ENCODE data around the gene SLC51B.

Gene SLC51B

GRCh38 chr15:65026756-65027155 lies 18.4 kb upstream of the SLC51B start:
- TF ChIP-seq CTCF (conservative IDR thresholded peaks at IDR 0.05; ENCODE audit: low read depth, low read length): no peak
- Histone ChIP-seq H3K27ac (no peak overlapping the region), H3K79me2 (ENCODE audit: insufficient read depth, low read depth) (no peaks in the 10 kb centered on the region; the same call in 1 of the 2 replicates), H3K9ac (no peak overlapping the region), H3K27me3 (ENCODE audit: insufficient read depth, low read depth) (no peaks in the 10 kb centered on the region), H3K36me3 (ENCODE audit: insufficient read depth) (no peaks in the 10 kb centered on the region; the same call in none of the 2 replicates), H3K4me2 (no peak overlapping the region), H3K4me3 (IDR thresholded peaks at IDR 0.05; ENCODE audit: insufficient read depth, low read depth, low read length) (no peak overlapping the region), H3K4me1 (ENCODE audit: low read depth, poor library complexity, severe bottlenecking) (peaks cover 12% of the 10 kb centered on the region), H4K20me1 (ENCODE audit: insufficient read depth) (no peaks in the 10 kb centered on the region), H2AFZ (ENCODE audit: low read depth) (no peak overlapping the region)

GRCh38 chr15:65027593-65027992 lies 17.6 kb upstream of the SLC51B start:
- Histone ChIP-seq H3K27me3 (ENCODE audit: insufficient read depth, low read depth) (no peaks in the 10 kb centered on the region), H3K4me3 (IDR thresholded peaks at IDR 0.05; ENCODE audit: insufficient read depth, low read depth, low read length) (no peak overlapping the region), H3K36me3 (ENCODE audit: insufficient read depth) (no peaks in the 10 kb centered on the region; the same call in none of the 2 replicates), H2AFZ (ENCODE audit: low read depth) (no peak overlapping the region), H4K20me1 (ENCODE audit: insufficient read depth) (no peaks in the 10 kb centered on the region), H3K79me2 (ENCODE audit: insufficient read depth, low read depth) (no peaks in the 10 kb centered on the region; the same call in 1 of the 2 replicates), H3K4me1 (ENCODE audit: low read depth, poor library complexity, severe bottlenecking) (peaks cover 12% of the 10 kb centered on the region), H3K9ac (no peak overlapping the region), H3K4me2 (no peak overlapping the region; the same call in 1 of the 2 replicates), H3K27ac (no peak overlapping the region)
- no peak for TF ChIP-seq CTCF (conservative IDR thresholded peaks at IDR 0.05; ENCODE audit: low read depth, low read length)

GRCh38 chr15:65028338-65028737 lies 16.8 kb upstream of the SLC51B start:
- Histone ChIP-seq H3K4me3 (IDR thresholded peaks at IDR 0.05; ENCODE audit: insufficient read depth, low read depth, low read length) (no peak overlapping the region), H3K27ac (no peak overlapping the region), H4K20me1 (ENCODE audit: insufficient read depth) (no peaks in the 10 kb centered on the region), H3K79me2 (ENCODE audit: insufficient read depth, low read depth) (no peaks in the 10 kb centered on the region; the same call in 1 of the 2 replicates), H3K4me1 (ENCODE audit: low read depth, poor library complexity, severe bottlenecking) (peaks cover 12% of the 10 kb centered on the region), H2AFZ (ENCODE audit: low read depth) (no peak overlapping the region), H3K27me3 (ENCODE audit: insufficient read depth, low read depth) (no peaks in the 10 kb centered on the region), H3K4me2 (peak overlapping the region; percentile 97), H3K36me3 (ENCODE audit: insufficient read depth) (no peaks in the 10 kb centered on the region; the same call in 1 of the 2 replicates), H3K9ac (no peak overlapping the region)
- TF ChIP-seq CTCF (conservative IDR thresholded peaks at IDR 0.05; ENCODE audit: low read depth, low read length): no peak

- TF ChIP-seq CTCF (conservative IDR thresholded peaks at IDR 0.05; ENCODE audit: low read depth, low read length): no peak
- H3K27me3 ChIP-seq (ENCODE audit: insufficient read depth, low read depth): no peaks in the 10 kb centered on the region
- H3K4me2 ChIP-seq: peak within 1 kb of the TSS; percentile 97
- H4K20me1 ChIP-seq (ENCODE audit: insufficient read depth): no peaks in the 10 kb centered on the region
- peak within 1 kb of the TSS; percentile 68 for H3K9ac ChIP-seq
- no peaks in the 10 kb centered on the region; the same call in 1 of the 2 replicates for H3K79me2 ChIP-seq (ENCODE audit: insufficient read depth, low read depth)
- no peaks in the 10 kb centered on the region; the same call in 1 of the 2 replicates for H3K36me3 ChIP-seq (ENCODE audit: insufficient read depth)
- peaks cover 12% of the 10 kb centered on the region for H3K4me1 ChIP-seq (ENCODE audit: low read depth, poor library complexity, severe bottlenecking)
- peak within 1 kb of the TSS; percentile 82 for H2AFZ ChIP-seq (ENCODE audit: low read depth)
- no peak within 1 kb of the TSS for H3K27ac ChIP-seq
- H3K4me3 ChIP-seq (IDR thresholded peaks at IDR 0.05; ENCODE audit: insufficient read depth, low read depth, low read length): no peak within 1 kb of the TSS
Observed at GRCh38 chr15:65028921-65029735, 16.1 kb upstream of the SLC51B start, which contains the start of gene MTFMT. TSS of gene MTFMT (minus strand) at chr15:65029639. CDS start at chr15:65029613, 26 bp downstream.
